Inferior parietal cortex (tissue), 1 donor: Measurements from ENCODE around the gene RPS6KA2.

Source experiments
- DNase-seq: peaks from one replicate; pipeline ENCODE4 v3.0.0-alpha.2; 2016; ENCODE audit errors: extremely low spot score

Gene RPS6KA2

DNA sequence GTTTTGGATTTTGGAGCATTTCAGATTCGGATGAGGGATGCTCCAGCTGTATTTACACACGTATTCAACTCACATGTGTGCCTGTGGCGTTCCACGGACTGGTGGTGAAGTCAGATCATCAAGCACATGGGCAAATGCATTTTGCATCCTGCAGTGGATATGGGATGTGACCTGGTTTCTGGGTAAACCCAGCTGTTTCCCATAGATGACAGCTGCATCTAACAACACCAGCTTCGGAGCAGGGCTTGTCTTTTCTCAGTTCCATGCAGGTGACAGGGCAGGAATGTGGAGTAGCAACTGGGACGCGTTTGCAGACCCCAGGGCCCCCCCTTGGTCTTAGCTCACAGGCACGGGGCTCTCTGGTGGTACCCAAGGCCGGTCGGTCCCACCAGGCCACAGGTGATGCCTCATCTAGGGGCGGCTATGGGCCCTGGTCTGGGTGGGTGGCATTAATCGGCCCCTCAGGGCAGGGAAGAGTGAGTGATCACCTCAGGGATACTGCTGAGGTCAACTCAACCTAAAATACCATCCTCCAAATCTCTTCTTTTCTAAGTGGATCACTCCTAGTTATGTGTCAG, 123.8 kb downstream of the RPS6KA2 start:
- no peak for DNase-seq

DNA sequence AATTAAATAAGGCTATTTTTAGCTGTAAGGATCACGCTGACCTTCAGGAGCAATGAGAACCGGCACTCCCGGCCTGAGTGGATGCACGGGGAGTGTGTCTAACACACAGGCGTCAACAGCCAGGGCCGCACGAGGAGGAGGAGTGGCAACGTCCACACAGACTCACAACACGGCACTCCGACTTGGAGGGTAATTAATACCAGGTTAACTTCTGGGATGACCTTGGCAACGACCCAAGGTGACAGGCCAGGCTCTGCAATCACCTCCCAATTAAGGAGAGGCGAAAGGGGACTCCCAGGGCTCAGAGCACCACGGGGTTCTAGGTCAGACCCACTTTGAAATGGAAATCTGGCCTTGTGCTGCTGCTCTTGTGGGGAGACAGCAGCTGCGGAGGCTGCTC, 124.6 kb downstream of the RPS6KA2 start:
- DNase-seq, result no peak

DNA sequence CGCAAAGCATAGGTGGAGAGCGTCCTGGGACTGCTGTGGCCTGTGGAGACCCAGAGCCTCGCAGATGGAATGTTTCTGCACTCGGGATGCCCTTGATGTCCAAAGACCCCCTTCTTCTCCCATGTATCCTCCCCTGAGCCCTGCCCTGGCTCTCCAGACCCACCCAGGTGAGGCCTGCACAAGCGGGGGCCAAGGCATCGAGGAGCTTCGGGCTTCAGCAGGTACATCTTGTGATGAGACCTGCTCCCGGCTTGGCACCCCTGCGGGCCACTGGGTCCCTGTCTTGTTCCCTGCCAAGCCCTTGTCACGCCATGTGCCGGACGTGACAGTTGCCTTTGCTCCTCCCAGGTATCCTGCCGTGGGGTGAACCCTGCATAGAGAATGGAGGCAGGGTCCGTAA, 125.8 kb downstream of the RPS6KA2 start:
- no peak for DNase-seq

DNA sequence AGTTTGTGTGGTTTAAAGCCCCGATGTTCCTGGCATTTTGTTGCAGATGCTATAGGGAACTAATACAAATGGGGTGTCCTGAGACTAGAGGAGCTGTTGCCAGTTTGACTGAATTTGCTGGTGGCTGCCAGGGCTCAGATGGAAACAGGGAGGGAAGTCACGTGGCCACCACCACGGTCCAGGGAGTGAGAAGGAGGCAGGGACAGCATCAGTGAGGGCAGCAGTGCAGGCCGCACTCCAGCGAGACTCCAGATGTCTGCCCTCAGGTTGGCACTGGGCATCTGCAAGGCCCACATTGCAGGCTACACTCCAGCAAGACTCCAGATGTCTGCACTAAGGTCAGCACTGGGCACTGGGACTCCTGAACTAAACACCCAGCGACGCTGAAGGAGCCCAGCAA, 126.8 kb downstream of the RPS6KA2 start:
- peak; percentile 51 for DNase-seq

DNA sequence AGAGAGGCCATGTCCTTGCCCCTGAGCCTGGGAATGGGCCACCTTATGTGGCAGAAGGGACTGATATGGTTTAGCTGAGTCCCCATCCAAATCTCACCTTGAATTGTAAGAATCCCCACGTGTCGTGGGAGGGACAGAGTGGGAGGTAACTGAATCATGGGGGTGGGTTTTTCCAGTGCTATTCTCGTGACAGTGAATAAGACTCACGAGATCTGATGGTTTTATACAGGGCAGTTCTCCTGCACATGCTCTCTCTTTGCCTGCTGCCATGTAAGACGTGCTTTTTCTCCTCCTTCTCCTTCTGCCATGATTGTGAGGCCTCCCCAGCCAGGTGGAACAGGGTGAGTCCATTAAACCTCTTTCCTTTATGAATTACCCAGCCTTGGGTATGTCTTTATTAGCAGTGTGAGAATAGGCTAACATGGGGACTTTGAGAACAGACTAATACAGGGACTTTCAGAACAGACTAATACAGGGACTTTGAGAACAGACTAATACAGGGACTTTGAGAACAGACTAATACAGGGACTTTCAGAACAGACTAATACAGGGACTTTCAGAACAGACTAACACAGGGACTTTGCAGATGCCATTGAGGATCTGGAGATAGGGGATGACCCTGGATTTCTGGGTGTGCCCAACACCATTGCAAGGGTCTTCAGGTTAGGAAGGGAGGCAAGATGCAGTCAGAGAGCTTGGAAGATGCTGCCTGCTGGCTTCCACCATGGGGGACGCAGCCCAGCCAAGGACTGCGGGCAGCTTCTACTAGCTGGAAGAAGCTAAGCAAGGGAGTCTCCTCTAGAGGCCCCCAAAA, 127.5 kb downstream of the RPS6KA2 start:
- DNase-seq, result no peak

DNA sequence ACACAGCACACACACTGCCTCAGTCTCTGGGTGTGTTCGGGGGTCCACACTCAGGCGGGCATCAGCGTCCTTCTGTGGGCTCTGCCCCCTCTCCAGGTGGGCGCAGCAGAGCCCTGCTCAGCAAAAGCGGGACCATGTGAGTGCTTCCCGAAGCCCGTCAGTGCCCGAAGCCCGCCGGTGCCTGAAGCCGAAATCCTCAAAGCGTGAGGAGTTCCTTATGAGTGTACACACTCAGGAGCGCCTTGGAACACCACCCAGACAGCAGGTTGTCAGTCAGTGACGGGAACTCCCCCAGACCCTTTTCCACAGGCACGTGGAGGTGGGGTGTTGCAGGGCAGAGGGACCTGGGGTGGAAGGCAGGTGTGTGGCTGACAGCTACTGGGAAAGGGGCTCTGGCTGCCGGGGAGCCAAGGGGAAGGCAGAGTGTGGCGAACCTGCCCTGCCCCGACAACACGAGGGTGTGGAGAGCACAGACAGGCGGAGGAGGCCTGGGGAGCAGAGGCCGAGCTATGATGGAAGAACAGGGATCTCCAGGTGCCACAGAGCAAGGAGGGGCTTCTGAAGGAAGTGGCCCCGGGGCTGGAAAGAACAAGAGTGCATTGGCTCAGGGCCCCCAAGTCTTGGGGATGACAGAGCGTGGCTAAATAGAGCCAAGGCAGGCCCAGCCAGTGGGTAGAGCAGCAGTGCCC, 128.2 kb downstream of the RPS6KA2 start:
- DNase-seq, result no peak

DNA sequence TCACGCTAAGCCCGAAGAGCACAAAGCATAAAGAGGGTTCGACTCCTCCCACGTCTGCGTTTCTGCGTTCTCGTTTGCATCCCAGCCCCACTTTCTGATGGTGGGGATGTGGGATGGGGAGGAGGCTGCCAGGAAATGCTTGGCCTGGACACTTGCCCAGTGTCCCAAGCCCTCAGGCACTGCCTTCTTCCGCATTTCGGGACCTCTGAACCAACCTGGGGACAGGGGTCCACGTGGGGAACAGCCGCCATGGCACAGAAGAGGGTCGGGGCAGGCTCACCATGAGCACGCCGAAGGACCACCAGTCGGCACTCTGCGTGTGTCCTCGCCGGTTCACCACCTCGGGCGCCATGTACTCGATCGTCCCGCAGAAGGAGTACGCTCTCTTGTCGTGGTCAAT, 128.8 kb downstream of the RPS6KA2 start:
- no peak for DNase-seq

DNA sequence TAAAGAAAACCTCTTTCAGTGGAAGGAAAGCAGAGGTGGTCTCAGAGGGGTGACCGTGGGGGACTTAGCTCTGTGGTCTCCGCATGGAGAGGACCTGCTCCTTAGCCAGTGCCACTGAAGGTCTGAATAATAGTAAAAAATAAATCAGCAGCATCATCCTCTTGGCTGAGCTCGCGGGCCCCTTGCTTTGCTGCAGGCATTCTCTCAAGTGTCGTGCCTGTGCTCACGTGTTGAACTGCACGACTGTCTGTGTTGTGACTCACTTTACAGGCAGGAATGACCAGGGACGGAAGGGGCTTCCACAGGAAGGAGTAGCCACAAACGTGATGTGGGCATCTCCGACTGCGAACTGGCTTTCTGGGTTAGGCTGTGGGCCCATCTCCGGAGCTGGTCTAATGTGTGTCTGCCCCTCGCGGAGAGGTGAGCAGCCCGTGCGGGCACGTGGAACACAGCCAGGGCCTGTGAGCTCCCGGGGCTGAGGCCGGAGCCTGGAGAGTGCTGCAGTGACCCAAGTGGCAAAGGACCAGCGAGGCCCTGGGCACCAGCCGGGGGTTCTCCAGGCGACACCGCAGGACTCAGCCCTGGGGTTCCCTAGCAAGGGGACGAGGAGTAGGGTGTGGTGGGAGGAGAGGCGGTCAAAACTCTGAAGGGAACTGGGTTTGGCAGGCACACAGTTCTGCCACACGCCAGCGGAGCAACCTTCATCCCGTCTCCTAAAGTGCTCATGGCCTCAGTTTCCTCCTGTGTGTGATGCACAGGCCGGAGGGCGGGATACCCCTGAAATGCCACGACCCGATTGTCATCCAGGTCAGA, 129.8 kb downstream of the RPS6KA2 start:
- DNase-seq, result no peak

DNA sequence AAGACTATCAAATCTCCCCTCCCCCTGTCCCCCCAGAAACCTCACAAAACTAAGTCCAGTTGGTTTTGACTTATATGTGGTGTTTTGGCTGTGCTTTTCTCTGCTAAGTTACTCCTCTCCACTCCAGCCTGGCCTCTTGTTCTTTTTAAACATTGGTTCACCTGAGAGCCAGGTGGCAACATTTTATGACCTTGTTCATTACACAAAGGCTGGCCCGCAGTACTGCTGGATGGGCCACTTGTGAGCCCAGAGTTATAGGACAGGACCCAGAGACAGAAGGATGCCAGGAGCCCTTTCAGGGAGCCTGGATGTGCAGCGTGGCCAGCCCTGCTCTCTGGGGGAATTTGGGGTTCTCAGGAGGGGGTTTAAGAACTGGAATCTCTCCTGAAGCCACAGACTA, 130.6 kb downstream of the RPS6KA2 start:
- no peak for DNase-seq

DNA sequence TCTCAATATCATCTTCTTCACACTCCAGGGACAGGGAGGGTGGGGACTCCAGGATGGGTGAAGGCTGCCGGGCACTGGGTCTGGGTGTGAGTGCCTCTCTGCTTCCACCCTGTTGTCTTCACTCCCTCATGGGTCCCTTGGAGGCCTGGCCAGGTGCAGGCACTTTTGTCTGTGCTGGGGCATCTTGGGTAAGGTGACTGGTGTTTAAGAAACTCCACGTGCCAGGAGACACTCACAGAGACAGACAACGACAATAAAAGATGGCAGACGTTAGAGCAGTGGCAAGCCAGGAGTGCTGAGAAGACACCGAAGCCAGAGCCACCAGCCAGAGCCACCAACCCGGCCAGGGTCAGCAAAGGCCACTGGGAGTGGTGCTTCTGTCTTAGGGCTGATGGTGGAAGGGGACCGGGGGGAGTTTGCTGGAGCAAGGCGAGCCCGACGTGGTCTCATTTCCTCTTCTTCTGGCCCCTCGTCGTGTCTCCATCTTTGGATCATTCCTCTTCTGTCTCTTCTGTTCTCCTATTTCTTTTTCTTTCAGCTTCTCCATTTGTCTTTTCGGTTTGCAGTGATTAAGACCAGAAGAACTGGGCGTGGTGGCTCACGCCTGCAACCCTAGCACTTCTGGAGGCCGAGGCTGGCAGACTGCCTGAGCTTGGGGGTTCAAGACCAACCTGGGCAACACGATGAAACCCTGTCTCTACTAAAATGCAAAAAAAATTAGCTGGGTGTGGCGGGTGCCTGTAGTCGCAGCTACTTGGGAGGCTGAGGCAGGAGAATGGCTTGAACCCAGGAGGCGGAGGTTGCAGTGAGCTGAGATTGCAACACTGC, 131.3 kb downstream of the RPS6KA2 start:
- DNase-seq, result no peak

DNA sequence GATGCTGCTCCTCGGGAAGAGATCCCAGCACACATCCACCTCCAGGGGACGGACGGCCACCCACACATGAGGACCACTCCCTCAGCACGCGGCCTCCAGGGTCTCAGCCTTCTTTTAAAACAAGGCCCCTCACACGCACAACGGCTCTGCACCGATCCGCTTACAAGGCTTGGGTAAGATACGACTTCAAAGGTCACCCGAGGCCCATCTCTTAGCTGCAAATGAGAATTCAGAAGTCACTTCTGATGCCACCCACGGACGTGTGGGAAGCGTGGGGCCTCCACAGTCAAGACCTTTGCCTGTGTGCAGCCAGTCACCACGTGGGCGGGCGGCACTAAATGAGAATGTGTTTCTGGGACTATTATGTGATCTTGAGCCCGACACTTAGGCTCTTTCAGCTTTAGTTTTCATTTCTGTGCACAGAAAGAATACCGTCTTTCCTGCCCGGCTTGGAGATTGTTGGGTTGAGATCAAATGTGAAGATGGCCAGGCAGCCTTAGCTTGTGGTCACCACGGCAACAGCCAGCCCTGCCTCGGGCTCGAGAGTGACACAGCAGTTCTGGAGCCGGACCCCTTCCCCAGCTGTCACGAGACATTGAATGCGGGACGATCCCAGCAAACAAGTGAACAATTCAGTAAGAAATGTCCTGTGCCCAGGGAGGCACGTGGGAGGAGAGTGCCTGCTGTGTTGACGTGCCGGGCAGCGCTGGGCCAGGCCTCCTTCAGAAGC, 132.1 kb downstream of the RPS6KA2 start:
- DNase-seq, result peak; percentile 54

DNA sequence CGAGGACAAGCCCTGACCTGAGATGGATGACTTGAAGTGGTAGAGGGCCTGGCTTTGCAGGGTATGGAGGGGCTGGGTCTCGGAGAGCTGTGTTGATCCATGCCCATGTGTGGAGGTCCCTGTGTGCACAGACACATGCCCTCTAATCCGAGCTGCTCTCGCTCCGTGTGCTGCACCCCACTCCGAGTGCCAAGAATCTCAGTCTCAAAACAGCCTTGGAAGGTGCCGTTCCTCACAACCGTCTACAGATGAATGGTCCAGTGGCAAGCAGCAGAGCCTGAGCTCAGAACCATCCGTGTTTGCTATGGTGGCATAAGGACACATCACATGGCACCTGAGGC, 133.0 kb downstream of the RPS6KA2 start:
- no peak for DNase-seq

DNA sequence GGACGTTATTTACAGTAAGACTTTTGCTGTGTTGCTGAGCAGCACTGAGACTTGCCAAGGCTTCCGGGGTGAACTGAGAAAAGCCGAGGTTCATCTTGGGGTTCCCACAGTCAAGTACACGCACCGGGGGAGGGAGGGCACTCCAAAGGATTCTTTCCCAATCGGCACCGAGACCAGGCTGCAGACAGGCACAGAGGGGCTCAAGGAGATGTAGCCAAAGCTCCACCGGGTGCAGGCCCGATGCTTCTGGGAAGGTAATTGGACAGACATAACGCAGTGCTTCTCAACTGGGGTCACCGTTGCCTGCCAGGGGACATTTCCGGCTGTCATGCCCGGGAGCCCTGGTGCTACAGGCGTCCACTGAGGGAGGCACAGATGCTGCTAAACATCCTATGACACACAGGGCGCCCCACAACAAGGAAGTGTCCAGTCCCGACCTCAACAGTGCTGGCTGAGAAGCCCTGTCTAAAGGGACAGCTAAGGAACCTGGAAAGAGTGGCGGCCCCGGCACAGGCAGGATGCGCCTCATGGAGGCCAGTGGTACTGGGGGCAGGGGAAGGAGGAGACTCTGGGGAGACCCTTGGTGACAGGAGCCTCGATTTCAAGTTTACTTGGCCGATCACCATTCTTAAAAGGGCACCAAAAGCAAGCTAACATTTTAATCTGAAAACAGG, 133.5 kb downstream of the RPS6KA2 start:
- no peak for DNase-seq

DNA sequence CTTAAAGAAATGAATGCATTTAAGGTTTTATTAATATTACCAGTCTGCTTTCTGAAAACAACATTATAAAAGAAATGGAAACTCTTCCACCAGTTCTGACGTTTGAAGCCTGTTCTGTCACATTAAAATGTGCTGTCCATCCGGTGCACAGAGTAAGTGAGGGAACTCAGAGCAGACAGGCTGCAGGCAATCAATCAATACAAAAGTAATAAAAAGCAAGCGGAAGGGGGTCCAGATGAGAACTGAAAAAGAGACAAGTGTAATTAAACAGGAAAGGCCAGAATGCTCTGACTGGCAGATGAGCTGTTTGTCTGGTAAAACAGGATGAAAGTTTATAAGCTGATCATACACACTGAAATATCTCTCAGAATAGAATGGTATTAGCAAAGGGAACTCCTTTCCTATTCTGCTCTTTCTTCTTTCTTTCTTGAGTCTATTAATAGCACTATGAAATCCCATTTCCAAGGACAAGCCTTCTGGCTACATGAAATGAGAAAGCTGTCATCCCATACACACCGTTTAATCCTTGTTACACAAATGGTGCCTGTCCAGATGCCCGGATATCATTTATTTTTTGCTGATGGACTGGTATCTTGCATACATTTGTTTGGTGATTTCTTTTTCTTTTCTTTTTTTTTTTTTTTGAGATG, 134.8 kb downstream of the RPS6KA2 start:
- DNase-seq, result no peak

DNA sequence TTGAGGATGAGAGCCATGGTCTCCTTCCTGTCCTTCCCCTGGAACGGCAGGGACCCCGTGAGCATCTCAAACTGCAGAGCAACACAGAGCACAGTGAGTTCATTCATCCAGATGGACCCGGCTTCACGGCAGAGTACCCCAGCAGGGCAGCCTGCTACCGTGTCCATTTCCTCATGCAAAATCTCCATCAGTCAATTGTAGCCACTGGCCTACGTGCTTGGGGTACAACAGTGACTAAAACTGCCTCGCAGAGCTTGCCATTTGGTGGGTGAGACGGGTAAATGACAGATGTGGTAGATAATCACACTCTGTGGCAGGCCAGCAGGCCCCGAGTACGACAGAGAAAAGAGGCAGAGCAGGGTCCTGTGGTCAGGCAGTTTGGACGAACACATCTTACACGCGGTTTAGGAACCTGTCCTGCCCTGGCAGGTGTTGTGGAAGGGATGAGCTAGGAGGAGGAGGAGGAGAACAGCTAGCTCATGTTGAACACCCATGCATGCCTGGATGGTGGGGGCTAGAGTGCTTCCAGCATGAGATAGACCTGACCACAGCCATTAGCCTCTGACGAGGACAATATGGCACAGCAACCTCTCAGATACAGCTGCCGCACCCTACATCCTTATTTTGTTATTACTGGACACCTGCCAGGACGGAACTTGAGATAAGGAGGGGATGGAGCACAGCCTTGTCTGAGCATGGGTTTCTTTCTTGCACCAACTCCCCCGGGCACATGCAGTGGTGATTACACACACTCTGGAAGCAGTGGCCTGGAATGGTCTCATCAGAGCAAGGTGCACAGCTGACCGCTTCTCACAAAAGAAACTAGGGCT, 136.2 kb downstream of the RPS6KA2 start:
- DNase-seq, result no peak

DNA sequence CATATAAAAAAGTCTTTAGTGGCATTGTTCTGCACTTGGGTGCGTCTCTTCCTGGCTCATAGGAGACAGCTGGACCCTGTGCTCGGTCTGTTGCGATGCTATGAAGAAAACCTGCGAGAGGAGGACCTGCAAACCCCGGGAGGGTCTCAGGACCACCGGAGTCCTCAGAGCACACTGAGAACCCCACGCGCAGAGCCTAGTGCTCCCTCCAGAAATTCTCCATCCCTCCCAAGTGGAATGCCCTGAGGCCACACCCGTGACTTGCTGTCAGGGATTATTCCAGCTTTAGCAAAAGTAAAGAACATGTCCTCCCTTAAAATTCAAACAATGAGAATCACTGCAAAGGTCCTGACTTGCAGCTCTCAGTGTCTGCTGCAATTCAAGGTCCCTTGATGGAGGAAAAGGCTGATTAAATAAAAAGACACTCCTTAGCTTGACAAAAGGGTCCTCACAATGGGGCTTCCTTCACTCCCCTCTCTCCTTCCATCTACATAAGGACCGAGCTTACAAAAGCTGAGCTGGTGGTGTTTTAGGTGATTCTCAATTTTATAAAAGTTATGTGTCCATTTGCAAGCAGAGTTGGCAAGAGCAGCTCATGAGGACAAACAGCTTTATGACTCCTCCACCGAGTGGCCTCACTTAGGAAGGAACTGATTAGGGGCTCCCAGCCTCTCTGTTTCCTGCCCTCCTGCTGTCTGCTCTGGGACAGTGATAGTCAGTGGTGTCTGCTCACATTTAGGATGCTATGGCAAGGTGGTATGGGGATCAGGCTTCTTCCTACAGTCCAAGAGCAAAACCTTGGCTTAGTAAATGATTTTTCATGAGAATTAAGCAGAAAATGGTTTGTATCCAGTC, 137.5 kb downstream of the RPS6KA2 start:
- DNase-seq, result no peak

DNA sequence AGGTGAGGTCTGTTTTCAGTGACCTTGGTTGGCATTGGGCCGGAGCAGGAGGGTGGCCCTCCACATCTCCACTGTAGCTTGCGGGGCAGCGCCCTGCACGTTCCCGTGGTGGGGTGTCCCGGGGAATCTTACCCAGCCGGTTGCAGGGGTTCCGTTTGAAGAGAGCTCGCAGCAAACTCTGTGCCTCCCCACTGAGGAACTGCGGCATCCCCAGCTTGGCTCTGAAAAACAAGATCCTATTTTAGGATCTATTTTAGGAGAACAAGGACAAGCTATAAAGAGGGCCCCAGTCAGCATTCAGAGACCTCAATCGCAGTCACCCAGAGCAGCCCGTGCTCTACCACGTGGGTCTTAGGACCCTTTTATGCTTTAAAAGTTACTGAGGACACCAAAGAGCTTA, 138.3 kb downstream of the RPS6KA2 start:
- DNase-seq, result no peak
